OCI-LY7 (cell line): Measurements from ENCODE around the gene DNAJB12. TPM values are rescaled to one million over a fixed set of nuclear protein-coding genes. Genes with fewer than 3 reads are reported as not detected.
"Not testable (repeated sequence)": the region's sequence is repeated elsewhere in the genome, so short reads cannot be mapped to it uniquely, and the experiment has no call there.

ENCODE experiments used
- BruUV-seq: library from RNA; stranded (reverse); fragments of 400-500 nt; replicated peaks from 2 replicates; lab custom pipeline; 2021; lab: Mats Ljungman, UMichigan
- CTCF ChIA-PET: fragments of 300-600 bp; sonication (Branson Sonifier 250); formaldehyde crosslinking; loops from one replicate; lab custom pipeline; 2022; ENCODE audit warnings: antibody characterized with exemption; ENCODE audit not compliant: unreplicated experiment; lab: Charles Lee
- POLR2A ChIA-PET: fragments of 300-600 bp; sonication (Branson Sonifier 250); formaldehyde crosslinking; loops from one replicate; lab custom pipeline; 2022; ENCODE audit warnings: antibody characterized with exemption; lab: Charles Lee
- DNase-seq: peaks from one replicate; pipeline ENCODE4 v3.0.0-alpha.2; 2015; ENCODE audit warnings: low spot score
- H2AFZ ChIP-seq: fragments of 200-600 bp; sonication (generic), shearing (Covaris generic); 2 replicates; pipeline ENCODE4 v1.6.1; 2014; ENCODE audit warnings: mild to moderate bottlenecking, antibody characterized with exemption, low read length, moderate library complexity
- H3K27ac ChIP-seq: fragments of 200-600 bp; sonication (generic); 2 replicates; pipeline ENCODE4 v1.5.1; 2014; ENCODE audit warnings: mixed run types, low read depth, mild to moderate bottlenecking, moderate library complexity, low read length, inconsistent platforms; ENCODE audit not compliant: poor library complexity, severe bottlenecking
- H3K36me3 ChIP-seq: fragments of 200-600 bp; sonication (generic); 2 replicates; pipeline ENCODE4 v1.6.1; 2014; ENCODE audit warnings: mild to moderate bottlenecking, antibody characterized with exemption, low read length, moderate library complexity, mixed read lengths; ENCODE audit not compliant: insufficient read depth
- H3K4me1 ChIP-seq: fragments of 200-600 bp; sonication (generic); 2 replicates; pipeline ENCODE4 v1.5.1; 2014; ENCODE audit warnings: mild to moderate bottlenecking, low read length; ENCODE audit not compliant: insufficient read depth, poor library complexity, severe bottlenecking
- H3K4me2 ChIP-seq: fragments of 200-600 bp; sonication (generic); 2 replicates; pipeline ENCODE4 v1.6.1; 2014; ENCODE audit warnings: mild to moderate bottlenecking, low read length
- H3K4me3 ChIP-seq: fragments of 200-600 bp; sonication (generic); 2 replicates; pipeline ENCODE4 v1.5.1; 2014; ENCODE audit warnings: mild to moderate bottlenecking, low read depth, low read length; ENCODE audit not compliant: poor library complexity, severe bottlenecking
- H3K79me2 ChIP-seq: fragments of 200-600 bp; sonication (generic); 2 replicates; pipeline ENCODE4 v1.6.1; 2016; ENCODE audit warnings: low read depth, mild to moderate bottlenecking, low read length, moderate library complexity, mixed read lengths; ENCODE audit not compliant: insufficient read depth
- H3K9me2 ChIP-seq: fragments of 200-600 bp; sonication (generic); 2 replicates; pipeline ENCODE4 v1.6.1; 2016; ENCODE audit warnings: mild to moderate bottlenecking, low read length, mixed read lengths; ENCODE audit not compliant: insufficient read depth
- H3K9me3 ChIP-seq: fragments of 200-600 bp; sonication (generic); 2 replicates; pipeline ENCODE4 v1.6.1; 2014; ENCODE audit warnings: mild to moderate bottlenecking, mixed run types, low read length, mixed read lengths
- H4K20me1 ChIP-seq: fragments of 200-600 bp; sonication (generic); 2 replicates; pipeline ENCODE4 v1.6.1; 2014; ENCODE audit warnings: mild to moderate bottlenecking, antibody characterized with exemption, low read length, moderate library complexity, mixed read lengths; ENCODE audit not compliant: insufficient read depth
- EZH2phosphoT487 ChIP-seq: fragments of 200-600 bp; sonication (generic); IDR thresholded peaks from 2 replicates; pipeline ENCODE4 v1.6.1; 2018; ENCODE audit warnings: low read depth, borderline replicate concordance, mild to moderate bottlenecking, mixed run types, antibody characterized with exemption, low read length, moderate library complexity, mixed read lengths
- intact Hi-C: fragments of 100-400 bp; cut with micrococcal nuclease; formaldehyde crosslinking; loops from one replicate; pipeline ENCODE4 v1.10.0; 2022; ENCODE audit not compliant: unreplicated experiment
- total RNA-seq, 2 experiments: library from RNA; depleted of rRNA in 1 of 2; stranded (reverse); fragments of >200 nt in 1 of 2; shearing (Covaris generic) in 1 of 2; gene quantifications; 2 replicates each; pipeline ENCODE4 v1.2.3, GENCODE V29; 2014 to 2022
- TF ChIP-seq, protein P1 (sequence below): fragments of 200-600 bp; sonication (generic); conservative IDR thresholded peaks from 2 replicates; pipeline ENCODE4 v1.5.1; 2014; ENCODE audit warnings: mild to moderate bottlenecking, antibody characterized with exemption, low read length, moderate library complexity, mixed read lengths

Gene DNAJB12
- total RNA-seq, 2 experiments from 2014 or later = 27.4 to 28.3 TPM

DNA sequence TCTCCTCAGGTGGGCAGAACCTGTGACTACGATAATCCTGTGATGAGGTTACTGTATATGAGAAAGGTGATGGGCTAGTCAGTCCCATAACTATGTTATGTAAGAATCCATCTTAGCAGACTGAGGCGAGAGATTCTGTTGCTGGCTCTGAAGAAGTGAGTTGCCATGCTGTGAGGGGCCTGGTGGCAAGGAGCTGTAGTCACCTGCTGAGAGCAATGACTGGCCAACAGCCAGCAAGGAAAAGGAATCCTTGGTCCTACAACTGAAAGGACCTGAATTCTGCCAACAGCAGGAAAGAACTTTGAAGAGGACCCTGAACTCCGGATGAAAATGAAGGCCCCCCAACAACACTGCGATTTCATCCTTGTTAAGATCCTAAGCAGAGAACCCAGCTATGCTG lies 31.0 kb upstream of the DNAJB12 start:
- POLR2A ChIA-PET = no interaction called here
- Histone ChIP-seq H4K20me1 (no peaks in the 10 kb centered on the region), H3K4me3 (no peak overlapping the region), H3K27ac (no peak overlapping the region), H3K79me2 (no peaks in the 10 kb centered on the region), H3K36me3 (no peaks in the 10 kb centered on the region), H2AFZ (no peak overlapping the region), H3K9me3 (no peaks in the 10 kb centered on the region), H3K4me1 (no peaks in the 10 kb centered on the region), H3K9me2 (no peaks in the 10 kb centered on the region), H3K4me2 (no peak overlapping the region)
- TF ChIP-seq, protein P1, sequence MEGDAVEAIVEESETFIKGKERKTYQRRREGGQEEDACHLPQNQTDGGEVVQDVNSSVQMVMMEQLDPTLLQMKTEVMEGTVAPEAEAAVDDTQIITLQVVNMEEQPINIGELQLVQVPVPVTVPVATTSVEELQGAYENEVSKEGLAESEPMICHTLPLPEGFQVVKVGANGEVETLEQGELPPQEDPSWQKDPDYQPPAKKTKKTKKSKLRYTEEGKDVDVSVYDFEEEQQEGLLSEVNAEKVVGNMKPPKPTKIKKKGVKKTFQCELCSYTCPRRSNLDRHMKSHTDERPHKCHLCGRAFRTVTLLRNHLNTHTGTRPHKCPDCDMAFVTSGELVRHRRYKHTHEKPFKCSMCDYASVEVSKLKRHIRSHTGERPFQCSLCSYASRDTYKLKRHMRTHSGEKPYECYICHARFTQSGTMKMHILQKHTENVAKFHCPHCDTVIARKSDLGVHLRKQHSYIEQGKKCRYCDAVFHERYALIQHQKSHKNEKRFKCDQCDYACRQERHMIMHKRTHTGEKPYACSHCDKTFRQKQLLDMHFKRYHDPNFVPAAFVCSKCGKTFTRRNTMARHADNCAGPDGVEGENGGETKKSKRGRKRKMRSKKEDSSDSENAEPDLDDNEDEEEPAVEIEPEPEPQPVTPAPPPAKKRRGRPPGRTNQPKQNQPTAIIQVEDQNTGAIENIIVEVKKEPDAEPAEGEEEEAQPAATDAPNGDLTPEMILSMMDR = no peak
- no peak for TF ChIP-seq EZH2phosphoT487
- intact Hi-C loops = no loop called here
- DNase-seq = no peak
- no TSS peak for BruUV-seq
- CTCF ChIA-PET = no interaction called here

DNA sequence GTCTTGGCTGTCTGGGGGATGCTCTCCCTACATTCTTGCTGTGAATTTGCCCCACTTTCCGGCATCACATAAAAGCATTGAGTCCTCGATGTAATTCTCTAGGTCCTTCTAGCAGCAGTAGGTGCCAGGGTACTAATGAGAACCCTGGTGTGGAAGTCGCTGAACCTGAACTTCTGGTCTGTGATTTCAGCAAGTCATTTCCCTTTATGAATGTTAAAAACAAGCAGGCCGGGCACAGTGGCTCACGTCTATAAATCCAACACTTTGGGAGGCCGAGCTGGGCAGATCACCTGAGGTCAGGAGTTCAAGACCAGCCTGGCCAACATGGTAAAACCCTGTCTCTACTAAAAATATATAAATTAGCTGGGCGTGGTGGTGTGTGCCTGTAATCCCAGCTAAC lies 30.3 kb upstream of the DNAJB12 start:
- H3K9me3 ChIP-seq, CTCF ChIA-PET, BruUV-seq, POLR2A ChIA-PET, H3K4me3 ChIP-seq, H4K20me1 ChIP-seq, H3K9me2 ChIP-seq, intact Hi-C loops, H3K4me2 ChIP-seq, H3K4me1 ChIP-seq, H2AFZ ChIP-seq, H3K79me2 ChIP-seq, H3K27ac ChIP-seq, DNase-seq, H3K36me3 ChIP-seq: not testable (repeated sequence)

DNA sequence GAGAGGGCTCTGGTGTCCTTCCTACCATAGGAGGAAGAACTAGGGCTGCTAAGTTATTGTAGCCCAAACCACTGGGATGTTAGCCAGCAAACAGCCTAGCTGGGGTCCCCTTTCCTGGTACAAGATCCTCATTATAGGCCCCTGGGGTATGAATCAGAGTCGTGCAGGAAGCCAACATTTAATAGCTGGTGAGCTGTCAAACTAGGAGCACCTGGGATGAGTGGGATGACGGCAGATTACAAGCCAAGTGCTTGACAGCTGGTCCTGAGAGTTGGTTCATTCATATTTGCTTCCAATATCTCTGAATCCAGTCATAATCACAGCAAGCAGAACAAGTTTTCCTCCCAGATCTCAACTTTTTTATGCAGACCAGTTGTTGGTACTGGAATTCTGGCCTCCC lies 25.1 kb upstream of the DNAJB12 start:
- Histone ChIP-seq H3K79me2 (no peaks in the 10 kb centered on the region), H3K4me3 (no peak overlapping the region), H3K27ac (no peak overlapping the region), H3K9me2 (no peaks in the 10 kb centered on the region), H3K9me3 (no peaks in the 10 kb centered on the region), H3K4me2 (no peak overlapping the region), H2AFZ (no peak overlapping the region), H4K20me1 (no peaks in the 10 kb centered on the region), H3K36me3 (no peaks in the 10 kb centered on the region), H3K4me1 (no peaks in the 10 kb centered on the region)
- intact Hi-C loops = no loop called here
- POLR2A ChIA-PET = no interaction called here
- DNase-seq = no peak
- CTCF ChIA-PET = no interaction called here
- TF ChIP-seq, protein P1 = no peak
- TF ChIP-seq EZH2phosphoT487 = no peak
- BruUV-seq = no TSS peak
